Non-pigmented ciliary epithelial cell (primary cell): ENCODE data around the gene CUEDC2.
A peak's percentile ranks its signal among the peaks of the same experiment; 100 is the strongest.

Experiments
- DNase-seq: peaks from one replicate; pipeline ENCODE4 v3.0.0-alpha.2; 2010; ENCODE audit warnings: low read depth

CUEDC2 gene

DNA sequence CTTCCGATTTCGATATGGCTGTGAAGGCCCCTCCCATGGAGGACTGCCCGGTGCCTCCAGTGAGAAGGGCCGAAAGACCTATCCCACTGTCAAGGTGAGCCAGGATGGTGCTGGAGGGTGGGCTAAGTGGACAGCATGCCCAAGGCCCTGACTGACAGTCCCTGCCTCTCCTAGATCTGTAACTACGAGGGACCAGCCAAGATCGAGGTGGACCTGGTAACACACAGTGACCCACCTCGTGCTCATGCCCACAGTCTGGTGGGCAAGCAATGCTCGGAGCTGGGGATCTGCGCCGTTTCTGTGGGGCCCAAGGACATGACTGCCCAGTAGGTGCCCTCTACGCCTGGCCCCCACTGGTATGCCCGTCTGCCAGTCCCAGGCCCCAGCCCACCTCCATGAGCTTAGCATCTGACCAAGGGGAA, 35.6 kb downstream of the CUEDC2 start:
- DNase-seq: no peak

DNA sequence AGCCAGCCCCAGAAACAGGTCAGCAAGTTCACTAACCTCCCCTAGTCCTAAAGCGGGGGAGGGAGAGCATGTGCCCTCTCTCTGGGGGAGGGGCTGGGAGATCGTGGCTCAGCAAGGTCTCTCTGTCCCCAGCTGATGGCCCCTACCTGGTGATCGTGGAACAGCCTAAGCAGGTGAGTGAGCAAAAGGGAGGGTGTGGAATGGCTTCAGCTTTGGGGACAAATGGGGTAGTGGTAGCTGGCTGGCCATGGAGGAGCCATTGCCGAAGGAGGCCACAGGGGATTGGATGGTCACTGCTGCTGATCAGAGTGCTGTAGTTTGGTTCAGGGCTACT, 36.1 kb downstream of the CUEDC2 start:
- DNase-seq: no peak

DNA sequence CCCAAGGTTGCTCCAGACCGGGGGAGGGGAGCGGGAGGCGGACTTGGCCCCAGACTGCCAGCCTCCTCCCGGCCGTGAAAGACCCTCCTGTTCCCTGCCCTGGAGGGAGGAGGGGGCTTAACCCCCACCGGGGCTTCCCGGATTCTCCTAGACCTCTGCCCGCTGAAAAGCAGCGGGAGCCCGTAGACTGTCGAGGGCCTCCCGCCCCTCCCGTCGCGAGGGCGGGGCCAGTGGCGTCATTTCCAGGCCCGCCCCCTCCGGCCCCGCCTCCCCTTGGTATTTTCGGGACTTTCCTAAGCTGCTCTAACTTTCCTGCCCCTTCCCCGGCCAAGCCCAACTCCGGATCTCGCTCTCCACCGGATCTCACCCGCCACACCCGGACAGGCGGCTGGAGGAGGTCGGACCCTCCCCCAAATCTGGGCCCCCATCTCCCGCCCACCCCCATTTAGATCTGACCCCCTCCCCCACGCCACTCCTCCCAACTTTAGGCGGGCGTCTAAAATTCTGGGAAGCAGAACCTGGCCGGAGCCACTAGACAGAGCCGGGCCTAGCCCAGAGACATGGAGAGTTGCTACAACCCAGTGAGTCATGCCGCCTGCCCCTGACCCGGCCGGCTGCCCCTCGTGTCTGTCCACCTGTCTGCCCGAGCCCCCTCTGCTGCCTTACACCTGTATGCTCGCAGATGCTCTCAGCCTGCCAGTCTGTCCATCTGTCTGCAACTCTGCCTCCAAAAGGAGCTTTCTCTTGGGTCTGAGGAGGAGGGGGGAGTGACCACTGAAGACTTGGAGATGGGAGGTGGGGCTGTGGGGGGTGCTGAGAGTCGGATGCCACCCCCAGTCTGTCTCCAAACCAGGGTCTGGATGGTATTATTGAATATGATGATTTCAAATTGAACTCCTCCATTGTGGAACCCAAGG, 36.7 kb downstream of the CUEDC2 start, which contains the start of gene NFKB2:
TSS of gene NFKB2 (plus strand) at position 306 of the 917 bp plus-strand sequence. CDS start at position 561, 255 bp downstream.
- DNase-seq: no peak

DNA sequence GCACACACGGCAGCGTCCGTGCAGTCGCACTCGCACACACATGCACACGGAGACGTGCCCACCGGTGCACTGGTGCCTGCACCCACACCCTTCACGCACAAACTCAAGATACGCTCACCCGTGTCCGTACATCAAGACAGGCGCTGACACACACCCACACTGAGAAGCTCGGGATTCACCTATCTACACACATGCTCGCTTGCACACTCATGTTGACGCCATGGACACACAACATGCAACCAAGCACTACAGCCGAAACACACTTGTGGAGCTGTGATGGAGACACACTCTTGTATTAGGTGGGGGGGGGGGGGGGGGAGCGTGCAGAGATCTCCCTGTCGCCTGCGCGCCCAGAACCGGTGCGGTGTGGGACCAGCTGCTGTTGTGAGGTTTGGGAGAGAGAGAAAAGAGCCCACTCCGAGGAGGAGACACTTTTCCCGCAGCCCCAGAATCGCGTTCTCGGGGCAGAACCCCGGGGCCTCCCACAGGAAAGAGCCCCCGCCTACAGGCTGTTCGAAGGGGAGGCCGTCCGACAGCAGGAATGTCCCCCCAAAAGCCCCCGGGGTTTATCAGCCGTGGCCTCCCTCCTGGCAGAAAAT, 37.5 kb downstream of the CUEDC2 start:
- DNase-seq: no peak

DNA sequence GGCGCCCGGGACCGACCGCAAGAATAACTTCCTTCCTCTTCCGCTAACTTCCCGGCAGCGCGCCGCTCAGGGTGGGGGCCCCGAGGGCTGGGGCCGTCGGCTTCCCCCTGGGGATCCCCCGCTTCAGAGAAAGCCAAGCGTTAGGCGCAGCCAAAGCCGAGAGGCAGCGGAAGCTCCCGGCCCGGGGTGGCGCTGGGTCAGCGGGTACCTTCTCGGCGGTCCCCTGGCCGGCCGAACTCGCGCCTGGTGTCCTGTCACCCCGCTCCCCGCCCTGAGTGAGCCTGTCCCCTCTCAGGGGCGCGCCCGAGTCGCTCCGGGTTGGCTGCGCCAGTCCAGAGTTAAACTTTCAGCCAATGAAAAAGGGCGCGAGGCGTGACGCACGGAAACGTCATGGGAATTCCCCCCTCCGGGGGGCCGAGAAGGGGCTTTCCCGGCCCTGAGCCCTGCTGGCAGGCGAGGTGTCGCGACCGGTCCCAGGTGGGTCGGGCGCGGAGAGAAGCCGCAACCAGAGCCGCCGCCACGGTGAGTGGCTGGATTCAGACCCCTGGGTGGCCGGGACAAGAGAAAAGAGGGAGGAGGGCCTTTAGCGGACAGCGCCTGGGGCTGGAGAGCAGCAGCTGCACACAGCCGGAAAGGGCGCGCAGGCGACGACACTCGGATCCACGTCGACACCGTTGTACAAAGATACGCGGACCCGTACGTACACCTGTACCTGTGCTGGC, 38.1 kb downstream of the CUEDC2 start:
- DNase-seq: peak; percentile 67

DNA sequence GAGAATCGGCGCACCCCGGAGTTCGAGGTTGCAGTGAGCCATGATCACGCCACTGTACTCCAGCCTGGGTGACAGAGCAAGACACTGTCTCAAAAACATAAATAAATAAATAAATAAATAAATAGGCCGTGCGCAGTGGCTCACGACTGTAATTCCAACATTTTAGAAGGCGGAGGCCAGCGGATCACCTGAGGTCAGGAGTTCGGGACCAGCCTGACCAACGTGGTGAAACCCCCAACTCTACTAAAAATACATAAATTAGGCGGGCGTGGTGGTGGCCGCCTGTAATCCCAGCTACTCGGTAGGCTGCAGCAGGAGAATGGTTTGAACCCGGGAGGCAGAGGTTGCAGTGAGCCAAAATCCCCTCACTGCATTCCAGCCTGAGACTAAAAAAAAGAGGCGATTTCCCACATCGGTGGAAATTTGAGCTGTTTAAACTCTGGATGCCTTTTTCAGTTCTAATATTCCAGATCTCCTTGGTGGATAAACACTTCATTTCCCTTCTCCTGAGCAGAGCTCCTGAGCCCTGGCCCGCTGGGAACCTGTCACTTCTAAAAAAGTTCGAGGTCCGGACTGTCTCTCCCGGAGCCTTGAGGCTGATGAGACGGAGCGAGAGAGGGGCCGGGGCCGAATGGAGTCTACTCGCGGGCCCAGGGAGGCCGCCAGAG, 38.8 kb downstream of the CUEDC2 start:
- no peak for DNase-seq

DNA sequence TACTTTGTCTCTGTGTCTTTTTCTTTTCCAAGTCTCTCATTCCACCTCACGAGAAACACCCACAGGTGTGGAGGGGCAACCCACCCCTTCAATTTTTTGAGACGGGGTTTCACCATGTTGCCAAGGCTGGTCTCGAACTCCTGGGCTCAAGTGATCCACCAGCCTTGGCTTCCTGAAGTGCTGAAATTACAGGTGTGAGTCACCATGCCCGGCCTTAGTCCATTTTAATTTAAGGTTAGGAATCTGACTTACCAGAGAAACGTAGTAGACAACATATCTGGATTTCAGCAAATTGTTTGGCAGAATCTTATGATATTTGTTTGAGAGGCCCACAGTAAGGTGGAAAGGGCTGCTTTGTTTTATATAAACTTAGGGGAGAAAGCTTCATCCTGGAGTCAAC, 40.1 kb downstream of the CUEDC2 start:
- DNase-seq: no peak

DNA sequence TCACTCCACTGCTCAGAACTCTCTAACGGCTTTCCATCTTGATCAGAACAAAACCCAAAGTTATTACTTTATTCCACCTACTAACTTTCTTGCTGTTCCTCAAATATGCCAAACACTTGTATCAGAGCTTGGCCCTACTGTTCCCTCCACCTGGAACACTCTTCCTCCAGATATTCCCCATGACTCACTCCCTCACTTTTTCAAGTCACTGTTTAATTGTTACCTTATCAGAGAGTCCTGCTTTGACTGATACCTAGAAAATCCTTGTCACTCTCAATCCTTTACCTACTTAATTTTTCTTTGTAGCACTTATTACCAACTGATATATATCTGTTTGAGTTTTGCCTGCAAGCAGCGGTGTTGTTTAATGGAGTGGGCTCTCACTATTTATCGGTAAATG, 42.5 kb downstream of the CUEDC2 start:
- no peak for DNase-seq

DNA sequence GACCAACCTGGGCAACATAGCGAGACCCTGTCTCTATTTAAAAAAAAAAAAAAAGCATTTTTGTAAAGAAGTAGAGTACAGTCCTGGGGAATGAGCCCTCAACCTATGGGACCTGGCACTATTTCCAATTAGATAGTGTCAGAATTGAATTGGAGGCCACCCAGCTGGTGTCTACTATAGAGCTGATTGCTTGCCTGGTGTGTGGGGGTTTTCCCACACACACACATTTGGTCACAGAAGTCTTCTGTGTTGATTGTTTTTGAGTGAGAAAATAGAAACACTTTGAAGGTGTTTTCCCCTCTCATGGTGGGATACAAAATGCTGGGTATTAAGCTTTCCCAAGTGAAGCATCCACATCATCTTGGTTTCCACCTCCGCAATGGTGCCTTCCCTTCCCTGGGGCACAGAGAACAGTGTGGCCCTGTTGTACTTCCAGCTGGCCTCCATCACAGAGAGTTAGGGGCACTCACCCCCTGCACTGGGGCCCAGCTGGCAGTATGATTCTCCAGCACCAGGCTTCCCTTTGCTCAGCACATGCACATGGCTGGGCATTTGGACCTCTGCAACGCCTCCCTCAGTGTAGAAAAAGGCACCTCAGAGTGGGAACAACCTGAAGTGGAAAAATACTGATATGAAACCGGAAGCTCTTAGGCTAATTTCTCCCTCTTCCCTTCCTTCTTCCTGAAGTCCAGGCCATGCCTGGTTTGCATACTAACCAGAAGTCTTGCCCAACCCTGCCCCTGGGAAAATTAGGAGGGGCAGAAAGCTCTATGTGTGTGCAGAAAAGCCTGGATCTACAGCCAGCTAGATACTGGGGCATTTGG, 47.6 kb downstream of the CUEDC2 start:
- no peak for DNase-seq

DNA sequence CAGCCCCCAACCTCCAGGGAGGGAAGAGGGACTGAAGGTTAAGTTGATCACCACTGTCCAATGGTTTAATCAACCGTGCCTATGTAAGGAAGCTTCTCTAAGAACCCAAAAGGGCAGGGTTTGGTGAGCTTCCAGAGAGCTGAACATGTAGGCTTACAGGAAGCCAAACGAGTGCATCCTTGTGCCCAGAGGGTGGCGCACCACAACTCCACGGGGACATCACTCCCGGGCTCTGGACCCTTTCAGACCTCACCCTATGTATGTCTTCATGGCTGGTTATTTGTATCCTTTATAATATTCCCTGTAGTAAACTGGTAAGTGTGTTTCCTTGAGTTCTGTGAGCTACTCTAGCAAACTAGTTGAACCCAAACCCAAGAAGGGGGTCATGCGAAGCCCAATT, 48.3 kb downstream of the CUEDC2 start:
- no peak for DNase-seq

DNA sequence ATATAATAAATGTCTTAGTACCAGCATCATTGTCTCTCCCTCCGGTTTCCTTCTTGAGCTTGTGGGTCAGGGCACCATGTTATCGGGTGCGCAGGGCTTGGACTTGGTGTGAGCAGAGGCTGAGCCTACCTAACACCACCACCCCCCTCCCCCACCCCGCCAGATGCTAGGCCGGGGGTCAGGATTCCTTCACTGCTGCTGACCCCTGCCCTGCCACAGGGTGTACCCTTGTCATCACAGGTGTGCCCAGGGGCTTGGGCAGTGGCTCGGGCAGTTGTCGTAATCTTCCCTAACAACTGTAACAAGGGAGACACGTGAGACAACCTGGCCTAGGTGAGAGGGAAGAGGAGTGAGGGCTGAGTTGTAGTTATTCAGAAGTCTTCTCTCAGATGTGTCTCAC, 49.5 kb downstream of the CUEDC2 start:
- DNase-seq: no peak

DNA sequence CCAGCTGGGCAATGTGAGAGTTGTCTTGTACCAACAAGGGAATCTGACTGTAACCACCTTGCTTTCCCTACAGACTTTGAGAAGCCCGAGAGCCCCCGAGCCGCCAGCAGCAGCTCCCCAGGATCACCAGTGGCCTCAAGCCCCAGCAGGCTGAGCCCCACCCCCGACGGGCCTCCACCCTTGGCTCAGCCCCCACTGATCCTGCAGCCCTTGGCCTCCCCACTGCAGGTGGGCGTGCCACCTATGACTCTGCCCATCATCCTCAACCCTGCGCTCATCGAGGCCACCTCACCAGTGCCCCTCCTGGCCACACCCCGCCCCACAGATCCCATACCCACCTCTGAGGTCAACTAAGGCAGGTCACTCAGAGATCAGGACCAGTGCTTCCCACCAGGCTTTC, 50.4 kb downstream of the CUEDC2 start:
- DNase-seq: no peak

DNA sequence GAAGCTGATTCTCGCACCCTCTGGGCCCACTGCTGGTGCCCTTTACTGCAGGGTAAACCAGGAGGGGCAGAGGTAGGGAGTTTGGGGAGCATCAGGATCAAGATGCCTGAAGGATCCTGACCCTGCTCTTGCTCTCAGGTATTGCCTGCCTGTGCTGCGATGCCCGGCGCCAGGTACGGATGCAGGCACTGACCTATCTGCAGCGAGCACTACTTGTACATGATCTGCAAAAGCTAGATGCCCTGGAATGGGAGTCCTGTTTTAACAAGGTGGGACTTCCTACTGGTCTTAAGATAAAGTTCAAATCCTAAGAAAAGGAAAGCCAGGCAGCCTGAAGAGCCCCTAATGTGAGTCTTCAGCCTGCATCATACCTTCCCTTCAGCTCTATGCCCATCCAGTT, 53.0 kb downstream of the CUEDC2 start:
- DNase-seq: no peak

DNA sequence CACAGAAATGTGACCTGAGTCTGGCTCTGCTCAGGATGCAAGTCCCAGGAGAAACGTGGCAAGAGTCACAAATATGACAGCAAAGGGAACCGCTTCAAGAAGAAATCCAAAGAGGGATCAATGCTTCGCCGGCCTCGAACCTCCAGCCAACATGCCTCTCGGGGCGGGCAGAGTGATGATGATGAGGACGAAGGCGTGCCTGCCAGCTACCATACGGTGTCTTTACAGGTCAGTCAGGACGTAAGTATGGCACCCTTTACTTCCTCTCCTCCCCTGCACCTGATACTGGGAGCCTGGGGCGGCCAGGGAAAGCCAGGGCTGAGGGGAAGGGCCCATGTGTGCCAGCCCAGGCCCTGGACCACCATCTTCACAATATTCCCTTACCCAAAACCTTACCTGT, 55.5 kb downstream of the CUEDC2 start:
- DNase-seq: no peak

DNA sequence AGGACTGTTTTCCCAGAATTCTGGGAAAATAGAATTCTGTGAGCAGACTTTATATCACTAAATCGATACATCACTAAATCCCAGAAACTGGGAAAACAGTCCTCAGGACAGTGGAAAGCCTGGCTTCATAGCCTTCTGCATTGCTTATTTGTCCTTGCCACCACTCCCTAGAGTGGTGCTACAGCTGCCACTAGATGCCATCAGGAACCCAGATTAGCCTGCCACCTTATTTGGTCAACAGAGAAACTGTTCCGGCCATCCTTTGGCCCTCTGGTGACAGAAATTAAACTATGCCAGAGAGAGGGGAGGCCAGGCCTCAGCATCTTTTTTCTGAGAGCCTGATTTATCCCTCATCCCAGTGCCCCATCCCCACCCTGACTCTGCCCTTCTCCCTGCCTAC, 56.5 kb downstream of the CUEDC2 start:
- DNase-seq: no peak

DNA sequence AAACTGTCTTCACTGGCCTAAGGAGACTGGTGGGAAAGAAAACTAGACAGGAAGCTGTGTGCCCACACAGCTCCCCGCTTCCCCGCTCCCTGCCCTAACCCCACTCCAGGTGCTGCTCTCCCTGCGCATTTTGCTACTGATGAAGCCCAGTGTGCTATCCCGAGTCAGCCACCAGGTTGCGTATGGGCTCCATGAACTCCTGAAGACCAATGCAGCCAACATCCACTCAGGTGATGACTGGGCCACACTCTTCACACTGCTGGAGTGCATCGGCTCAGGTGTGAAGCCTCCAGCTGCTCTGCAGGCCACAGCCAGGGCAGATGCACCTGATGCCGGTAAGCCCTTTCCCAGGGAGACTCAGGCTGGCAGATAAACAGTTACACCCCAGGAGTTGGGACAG, 57.1 kb downstream of the CUEDC2 start:
- no peak for DNase-seq
